HEK293 (cell line): Measurements from ENCODE around the gene TRAK1.

Experiments used
- CTCF ChIA-PET: fragments of 350-600 bp; formaldehyde crosslinking; extraction: SDS; loops from one replicate; lab custom pipeline; 2021; ENCODE audit warnings: antibody characterized with exemption; lab: Yijun Ruan, JAX
- POLR2A ChIA-PET: fragments of 300-600 bp; formaldehyde crosslinking; extraction: SDS; loops from one replicate; lab custom pipeline; 2020; ENCODE audit warnings: antibody characterized with exemption, inconsistent platforms; lab: Yijun Ruan, JAX
- H3K27ac ChIP-seq: fragments of 200-500 bp; sonication (Bioruptor generic); 2 replicates; pipeline ENCODE4 v1.5.1; 2014; ENCODE audit warnings: low read depth, low read length, control low read depth, inconsistent platforms; ENCODE audit errors: extremely low read depth
- H3K36me3 ChIP-seq, 2 experiments: fragments of 200-500 bp in 1 of 2; sonication (Bioruptor generic) in 1 of 2; 1 replicate in 1 of 2; 2 replicates in 1 of 2; pipeline ENCODE4 v1.5.1; 2014 to 2017; ENCODE audit warnings: inconsistent platforms in 2 of 2, low read length in 2 of 2; ENCODE audit not compliant: control insufficient read depth in 2 of 2, insufficient read depth in 1 of 2
- H3K4me1 ChIP-seq: fragments of 200-500 bp; sonication (Bioruptor generic); 2 replicates; pipeline ENCODE4 v1.5.1; 2014; ENCODE audit warnings: mild to moderate bottlenecking, low read length, inconsistent platforms; ENCODE audit not compliant: control insufficient read depth, insufficient read depth
- H3K4me3 ChIP-seq: 2 replicates; pipeline ENCODE4 v1.5.1; 2011; ENCODE audit warnings: low read depth, mild to moderate bottlenecking, control low read depth, low read length, moderate library complexity
- H3K9me3 ChIP-seq: fragments of 200-500 bp; sonication (Bioruptor generic); 2 replicates; pipeline ENCODE4 v1.5.1; 2014; ENCODE audit warnings: low read depth, low read length, inconsistent platforms; ENCODE audit not compliant: control insufficient read depth, insufficient read depth
- BCL6B ChIP-seq: fragments of 450-650 bp; formaldehyde crosslinking; IDR thresholded peaks from 2 replicates; pipeline ENCODE4 v1.5.1; 2017; ENCODE audit warnings: missing biosample characterization, missing genetic modification characterization
- CTCF ChIP-seq: fragments of 450-650 bp; formaldehyde crosslinking; IDR thresholded peaks from 2 replicates; pipeline ENCODE4 v1.5.1; 2016; ENCODE audit warnings: missing biosample characterization, missing genetic modification characterization
- FEZF1 ChIP-seq: fragments of 450-650 bp; formaldehyde crosslinking; IDR thresholded peaks from 2 replicates; pipeline ENCODE4 v1.5.1; 2016; ENCODE audit warnings: missing biosample characterization, missing genetic modification characterization
- KLF16 ChIP-seq: fragments of 450-650 bp; formaldehyde crosslinking; IDR thresholded peaks from 2 replicates; pipeline ENCODE4 v1.5.1; 2017; ENCODE audit warnings: missing biosample characterization, missing genetic modification characterization
- ZBTB1 ChIP-seq: fragments of 450-650 bp; formaldehyde crosslinking; IDR thresholded peaks from 2 replicates; pipeline ENCODE4 v1.5.1; 2016; ENCODE audit warnings: missing biosample characterization, missing genetic modification characterization
- ZBTB26 ChIP-seq: fragments of 450-650 bp; formaldehyde crosslinking; optimal IDR thresholded peaks from 2 replicates; pipeline ENCODE3; 2016; ENCODE audit warnings: missing biosample characterization, mild to moderate bottlenecking, missing genetic modification characterization
- ZBTB8A ChIP-seq: fragments of 450-650 bp; formaldehyde crosslinking; IDR thresholded peaks from 2 replicates; pipeline ENCODE4 v1.5.1; 2016; ENCODE audit warnings: missing biosample characterization, missing genetic modification characterization
- ZFHX2 ChIP-seq: fragments of 450-650 bp; formaldehyde crosslinking; conservative IDR thresholded peaks from 2 replicates; pipeline ENCODE4 v1.5.1; 2016; ENCODE audit warnings: missing biosample characterization, missing genetic modification characterization
- ZIC2 ChIP-seq: fragments of 450-650 bp; formaldehyde crosslinking; IDR thresholded peaks from 2 replicates; pipeline ENCODE4 v1.5.1; 2016; ENCODE audit warnings: missing biosample characterization, missing genetic modification characterization
- ZNF114 ChIP-seq: fragments of 450-650 bp; formaldehyde crosslinking; IDR thresholded peaks from 2 replicates; pipeline ENCODE4 v1.5.0; 2017; ENCODE audit warnings: missing biosample characterization, missing genetic modification characterization
- ZNF16 ChIP-seq: fragments of 450-650 bp; formaldehyde crosslinking; IDR thresholded peaks from 2 replicates; pipeline ENCODE4 v1.5.1; 2016; ENCODE audit warnings: low read depth, missing biosample characterization, missing genetic modification characterization
- ZNF341 ChIP-seq: fragments of 450-650 bp; formaldehyde crosslinking; IDR thresholded peaks from 2 replicates; pipeline ENCODE4; 2016; ENCODE audit warnings: low read depth, missing biosample characterization, missing genetic modification characterization
- ZNF362 ChIP-seq: fragments of 450-650 bp; formaldehyde crosslinking; IDR thresholded peaks from 2 replicates; pipeline ENCODE4 v1.5.1; 2016; ENCODE audit warnings: missing biosample characterization, missing genetic modification characterization
- ZNF366 ChIP-seq: fragments of 450-650 bp; formaldehyde crosslinking; conservative IDR thresholded peaks from 2 replicates; pipeline ENCODE4 v1.5.1; 2016; ENCODE audit warnings: missing biosample characterization, missing genetic modification characterization
- ZNF37A ChIP-seq: fragments of 450-650 bp; IDR thresholded peaks from 2 replicates; pipeline ENCODE4 v1.5.1; 2018; ENCODE audit warnings: missing biosample characterization, missing genetic modification characterization
- ZNF394 ChIP-seq: fragments of 450-650 bp; formaldehyde crosslinking; IDR thresholded peaks from 2 replicates; pipeline ENCODE4 v1.5.1; 2016; ENCODE audit warnings: missing biosample characterization, missing genetic modification characterization, mild to moderate bottlenecking, moderate library complexity, borderline replicate concordance
- ZNF473 ChIP-seq: fragments of 450-650 bp; formaldehyde crosslinking; IDR thresholded peaks from 2 replicates; pipeline ENCODE4 v1.5.1; 2017; ENCODE audit warnings: missing biosample characterization, missing genetic modification characterization
- ZNF571 ChIP-seq: fragments of 450-650 bp; formaldehyde crosslinking; IDR thresholded peaks from 2 replicates; pipeline ENCODE4 v1.5.0; 2017; ENCODE audit warnings: missing biosample characterization, missing genetic modification characterization
- ZNF610 ChIP-seq: fragments of 450-650 bp; formaldehyde crosslinking; IDR thresholded peaks from 2 replicates; pipeline ENCODE4 v1.5.1; 2016; ENCODE audit warnings: missing biosample characterization, missing genetic modification characterization, borderline replicate concordance
- ZNF621 ChIP-seq: fragments of 450-650 bp; formaldehyde crosslinking; IDR thresholded peaks from 2 replicates; pipeline ENCODE4 v1.5.1; 2017; ENCODE audit warnings: missing biosample characterization, missing genetic modification characterization
- ZNF629 ChIP-seq: fragments of 450-650 bp; formaldehyde crosslinking; IDR thresholded peaks from 2 replicates; pipeline ENCODE4 v1.5.1; 2017; ENCODE audit warnings: missing biosample characterization, missing genetic modification characterization
- ZNF639 ChIP-seq: fragments of 450-650 bp; formaldehyde crosslinking; IDR thresholded peaks from 2 replicates; pipeline ENCODE4 v1.5.1; 2016; ENCODE audit warnings: missing biosample characterization, missing genetic modification characterization
- ZNF664 ChIP-seq: fragments of 450-650 bp; formaldehyde crosslinking; IDR thresholded peaks from 2 replicates; pipeline ENCODE4 v1.5.1; 2016; ENCODE audit warnings: missing biosample characterization, missing genetic modification characterization
- ZNF707 ChIP-seq: fragments of 450-650 bp; formaldehyde crosslinking; IDR thresholded peaks from 2 replicates; pipeline ENCODE4 v1.5.1; 2016; ENCODE audit warnings: missing biosample characterization, missing genetic modification characterization
- ZNF837 ChIP-seq: fragments of 450-650 bp; formaldehyde crosslinking; IDR thresholded peaks from 2 replicates; pipeline ENCODE4 v1.5.1; 2016; ENCODE audit warnings: missing biosample characterization, missing genetic modification characterization
- ZSCAN5A ChIP-seq: fragments of 450-650 bp; formaldehyde crosslinking; IDR thresholded peaks from 2 replicates; pipeline ENCODE4 v1.5.1; 2016; ENCODE audit warnings: missing biosample characterization, missing genetic modification characterization

Gene TRAK1

GRCh38 chr3:42263354-42264346, 172.5 kb downstream of the TRAK1 start:
- POLR2A ChIA-PET: no interaction called here
- Histone ChIP-seq H3K36me3 (no peaks in the 10 kb centered on the region), H3K9me3 (no peaks in the 10 kb centered on the region), H3K4me3 (no peak overlapping the region), H3K4me1 (no peaks in the 10 kb centered on the region), H3K27ac (no peak overlapping the region)
- CTCF ChIA-PET: interaction anchor here (1.3 kb wide), 1 partner anchor 17 kb away, joined by 3 read pairs; no protein-coding TSS in a partner anchor
- no peak for TF ChIP-seq KLF16 (tag by site-specific recombination)
- no peak for TF ChIP-seq ZNF394 (tag by site-specific recombination)
- no peak for TF ChIP-seq ZNF571
- TF ChIP-seq ZNF37A (tag by site-specific recombination): no peak
- no peak for TF ChIP-seq ZNF707 (tag by site-specific recombination)
- no peak for TF ChIP-seq ZNF341 (tag by site-specific recombination)
- TF ChIP-seq ZFHX2 (tag by site-specific recombination): no peak
- TF ChIP-seq ZNF610: no peak
- TF ChIP-seq ZBTB26 (tag by site-specific recombination): peak; percentile 30
- no peak for TF ChIP-seq ZNF629
- TF ChIP-seq ZNF16: no peak
- no peak for TF ChIP-seq ZNF114
- TF ChIP-seq FEZF1 (tag by site-specific recombination): no peak
- no peak for TF ChIP-seq ZBTB1 (tag by site-specific recombination)
- TF ChIP-seq ZBTB8A: peak; percentile 35; the same call in 1 of the 2 replicates
- TF ChIP-seq ZNF639: no peak
- no peak for TF ChIP-seq ZNF362
- no peak for TF ChIP-seq ZNF366
- no peak for TF ChIP-seq ZNF473 (tag by site-specific recombination)
- no peak for TF ChIP-seq ZNF664 (tag by site-specific recombination)
- TF ChIP-seq ZIC2 (tag by site-specific recombination): peak; percentile 19; the same call in 1 of the 2 replicates
- TF ChIP-seq ZNF621: no peak
- no peak for TF ChIP-seq CTCF (tag by site-specific recombination)
- TF ChIP-seq ZSCAN5A (tag by site-specific recombination): no peak
- no peak for TF ChIP-seq ZNF837 (tag by site-specific recombination)
- TF ChIP-seq BCL6B (tag by site-specific recombination): no peak
